ENCODE data around the gene DMRTC2.

Gene DMRTC2

DNA sequence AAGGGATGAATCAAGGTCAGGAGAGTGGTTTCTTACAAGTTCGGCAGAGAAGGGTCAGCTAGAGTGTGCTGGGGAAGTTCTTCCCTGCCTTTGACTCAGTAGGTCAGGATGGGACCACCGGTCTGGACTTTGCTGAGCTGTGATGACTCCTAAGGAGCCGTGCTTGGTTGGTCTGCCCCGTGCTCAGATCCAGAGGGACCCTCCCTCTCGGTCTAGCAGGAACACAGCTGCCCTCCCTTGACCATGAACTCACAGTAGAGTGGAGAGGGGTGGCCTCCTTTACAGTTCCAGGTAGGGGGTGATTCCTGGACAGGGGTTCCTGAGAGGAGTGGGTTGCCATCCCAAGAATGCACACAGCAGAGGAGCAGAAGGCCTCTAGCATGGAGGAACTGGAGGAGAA is 19.5 kb downstream of the DMRTC2 start:
- no peaks in the 10 kb centered on the region for H3K9me3 ChIP-seq (ENCODE audit: insufficient read depth, low read length)
- no peak overlapping the region for H3K9ac ChIP-seq (ENCODE audit: low read length)
- H3K4me3 ChIP-seq (ENCODE audit: low read length), result no peak overlapping the region
- H3K79me2 ChIP-seq (ENCODE audit: low read length), result peaks cover 90% of the 10 kb centered on the region
- no peak overlapping the region for H2AFZ ChIP-seq (ENCODE audit: low read depth, low read length)
- peaks cover 71% of the 10 kb centered on the region for H3K4me1 ChIP-seq (ENCODE audit: low read length)
- H3K4me2 ChIP-seq (ENCODE audit: low read length), result peak overlapping the region; percentile 11; the same call in 1 of the 2 replicates
- H3K27me3 ChIP-seq (ENCODE audit: low read depth, low read length), result no peaks in the 10 kb centered on the region
- H3K27ac ChIP-seq (ENCODE audit: low read length), result no peak overlapping the region
- H4K20me1 ChIP-seq (ENCODE audit: insufficient read depth, low read length), result peaks cover 73% of the 10 kb centered on the region
- no peak for TF ChIP-seq EZH2phosphoT487 (IDR thresholded peaks at IDR 0.05; ENCODE audit: low read depth)
- TF ChIP-seq, protein P1, sequence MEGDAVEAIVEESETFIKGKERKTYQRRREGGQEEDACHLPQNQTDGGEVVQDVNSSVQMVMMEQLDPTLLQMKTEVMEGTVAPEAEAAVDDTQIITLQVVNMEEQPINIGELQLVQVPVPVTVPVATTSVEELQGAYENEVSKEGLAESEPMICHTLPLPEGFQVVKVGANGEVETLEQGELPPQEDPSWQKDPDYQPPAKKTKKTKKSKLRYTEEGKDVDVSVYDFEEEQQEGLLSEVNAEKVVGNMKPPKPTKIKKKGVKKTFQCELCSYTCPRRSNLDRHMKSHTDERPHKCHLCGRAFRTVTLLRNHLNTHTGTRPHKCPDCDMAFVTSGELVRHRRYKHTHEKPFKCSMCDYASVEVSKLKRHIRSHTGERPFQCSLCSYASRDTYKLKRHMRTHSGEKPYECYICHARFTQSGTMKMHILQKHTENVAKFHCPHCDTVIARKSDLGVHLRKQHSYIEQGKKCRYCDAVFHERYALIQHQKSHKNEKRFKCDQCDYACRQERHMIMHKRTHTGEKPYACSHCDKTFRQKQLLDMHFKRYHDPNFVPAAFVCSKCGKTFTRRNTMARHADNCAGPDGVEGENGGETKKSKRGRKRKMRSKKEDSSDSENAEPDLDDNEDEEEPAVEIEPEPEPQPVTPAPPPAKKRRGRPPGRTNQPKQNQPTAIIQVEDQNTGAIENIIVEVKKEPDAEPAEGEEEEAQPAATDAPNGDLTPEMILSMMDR (IDR thresholded peaks at IDR 0.05; ENCODE audit: low read depth, low read length), result no peak
- H3K36me3 ChIP-seq (replicated peaks; ENCODE audit: low read depth, low read length), result peaks cover 78% of the 10 kb centered on the region

DNA sequence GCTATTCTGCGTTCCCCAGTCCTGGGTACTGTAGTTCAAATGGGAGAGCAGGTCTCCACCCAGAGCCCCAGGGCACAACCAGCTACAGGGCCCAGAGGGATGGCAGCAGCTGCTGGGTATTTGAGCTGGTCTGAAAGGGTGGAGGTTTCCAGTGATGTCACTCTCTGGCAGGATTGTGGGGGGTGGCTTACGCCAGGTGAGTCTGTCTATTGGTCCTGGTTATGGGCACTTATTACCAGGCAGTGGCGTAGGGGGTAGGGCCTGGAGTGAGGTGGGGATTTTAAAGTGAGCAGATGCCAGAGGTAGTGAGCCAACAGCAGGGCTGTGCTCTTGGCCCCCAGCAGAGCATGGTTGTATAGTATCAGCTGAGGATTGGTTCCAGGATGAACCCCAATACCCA is 21.4 kb downstream of the DMRTC2 start:
- H4K20me1 ChIP-seq (ENCODE audit: insufficient read depth, low read length), result peaks cover 89% of the 10 kb centered on the region
- peak overlapping the region; percentile 43 for H3K27ac ChIP-seq (ENCODE audit: low read length)
- H3K9ac ChIP-seq (ENCODE audit: low read length), result peak overlapping the region; percentile 11; the same call in 1 of the 2 replicates
- no peaks in the 10 kb centered on the region for H3K9me3 ChIP-seq (ENCODE audit: insufficient read depth, low read length)
- H3K4me1 ChIP-seq (ENCODE audit: low read length), result peaks cover 83% of the 10 kb centered on the region
- peak overlapping the region; percentile 14; the same call in 1 of the 2 replicates for H3K4me3 ChIP-seq (ENCODE audit: low read length)
- no peak overlapping the region for H2AFZ ChIP-seq (ENCODE audit: low read depth, low read length)
- H3K36me3 ChIP-seq (replicated peaks; ENCODE audit: low read depth, low read length), result peaks cover 83% of the 10 kb centered on the region
- H3K27me3 ChIP-seq (ENCODE audit: low read depth, low read length), result no peaks in the 10 kb centered on the region
- H3K79me2 ChIP-seq (ENCODE audit: low read length), result peaks cover 75% of the 10 kb centered on the region
- TF ChIP-seq EZH2phosphoT487 (IDR thresholded peaks at IDR 0.05; ENCODE audit: low read depth), result no peak
- TF ChIP-seq, protein P1 (IDR thresholded peaks at IDR 0.05; ENCODE audit: low read depth, low read length), result no peak
- H3K4me2 ChIP-seq (ENCODE audit: low read length), result peak overlapping the region; percentile 41

DNA sequence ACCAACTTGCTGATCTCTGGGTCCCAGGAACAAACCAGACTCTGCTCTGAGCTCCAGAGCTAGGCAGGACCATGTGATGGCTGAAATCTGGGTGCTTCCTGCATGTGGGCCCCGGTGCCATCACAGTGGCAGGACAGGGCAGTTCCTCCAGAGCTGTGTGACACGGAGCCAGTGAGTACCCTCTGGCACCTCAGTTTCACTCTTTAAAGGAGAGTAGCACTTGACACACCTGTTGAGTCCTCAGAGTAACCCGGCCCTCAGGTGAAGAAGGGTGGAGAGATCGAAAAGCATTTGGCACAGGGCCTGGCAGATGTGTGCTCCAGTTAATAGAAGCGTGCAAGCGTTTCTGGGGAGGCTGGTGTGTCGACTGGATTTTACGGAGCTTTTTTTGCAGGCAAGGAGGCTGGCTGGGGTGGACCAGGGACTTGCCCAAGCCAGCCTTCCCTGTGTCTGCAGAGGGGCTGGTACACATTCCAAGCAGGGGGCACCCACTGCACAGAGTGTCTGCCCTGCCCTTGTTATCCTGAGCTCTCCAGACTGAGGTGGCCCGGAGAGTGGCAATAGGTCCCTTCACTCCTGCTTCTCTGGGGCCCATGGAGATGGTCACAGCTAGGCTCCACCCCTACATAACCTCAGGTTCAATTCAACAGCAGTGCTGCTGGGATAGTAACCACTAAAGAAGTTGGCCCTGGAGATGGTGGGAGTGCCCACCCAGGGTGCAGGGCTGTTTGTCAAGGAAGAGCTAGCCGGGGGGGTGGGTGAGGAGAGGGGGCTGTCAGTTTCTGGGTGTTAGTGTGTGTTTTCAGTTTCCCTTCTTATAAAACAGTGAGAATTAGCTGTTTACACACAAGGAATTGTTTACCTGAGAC is 23.5 kb downstream of the DMRTC2 start:
- no peak for TF ChIP-seq EZH2phosphoT487 (IDR thresholded peaks at IDR 0.05; ENCODE audit: low read depth)
- TF ChIP-seq, protein P1 (IDR thresholded peaks at IDR 0.05; ENCODE audit: low read depth, low read length), result no peak
- H3K27me3 ChIP-seq (ENCODE audit: low read depth, low read length), result no peaks in the 10 kb centered on the region
- no peaks in the 10 kb centered on the region for H3K9me3 ChIP-seq (ENCODE audit: insufficient read depth, low read length)
- peaks cover 54% of the 10 kb centered on the region for H3K79me2 ChIP-seq (ENCODE audit: low read length)
- H3K36me3 ChIP-seq (replicated peaks; ENCODE audit: low read depth, low read length), result peaks cover 68% of the 10 kb centered on the region
- H3K4me3 ChIP-seq (ENCODE audit: low read length), result no peak overlapping the region
- no peak overlapping the region for H2AFZ ChIP-seq (ENCODE audit: low read depth, low read length)
- H4K20me1 ChIP-seq (ENCODE audit: insufficient read depth, low read length), result peaks cover 84% of the 10 kb centered on the region
- H3K4me1 ChIP-seq (ENCODE audit: low read length), result peaks cover 69% of the 10 kb centered on the region
- no peak overlapping the region for H3K4me2 ChIP-seq (ENCODE audit: low read length)
- no peak overlapping the region for H3K9ac ChIP-seq (ENCODE audit: low read length)
- peak overlapping the region; percentile 21 for H3K27ac ChIP-seq (ENCODE audit: low read length)

DNA sequence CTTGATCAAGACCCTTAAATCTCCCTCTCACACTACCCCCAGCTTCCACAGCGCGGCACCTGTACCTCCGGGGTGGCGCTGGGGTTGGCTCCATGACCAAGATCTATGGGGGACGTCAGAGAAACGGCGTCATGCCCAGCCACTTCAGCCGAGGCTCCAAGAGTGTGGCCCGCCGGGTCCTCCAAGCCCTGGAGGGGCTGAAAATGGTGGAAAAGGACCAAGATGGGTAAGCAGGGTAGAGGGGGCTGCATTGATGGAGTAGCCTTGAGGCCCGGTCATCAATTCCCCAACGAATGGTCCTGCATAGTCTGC is 24.1 kb downstream of the DMRTC2 start:
- no peak for TF ChIP-seq EZH2phosphoT487 (IDR thresholded peaks at IDR 0.05; ENCODE audit: low read depth)
- TF ChIP-seq, protein P1 (IDR thresholded peaks at IDR 0.05; ENCODE audit: low read depth, low read length), result no peak
- no peaks in the 10 kb centered on the region for H3K27me3 ChIP-seq (ENCODE audit: low read depth, low read length)
- H3K79me2 ChIP-seq (ENCODE audit: low read length), result peaks cover 48% of the 10 kb centered on the region
- H4K20me1 ChIP-seq (ENCODE audit: insufficient read depth, low read length), result peaks cover 81% of the 10 kb centered on the region
- 0 out of 2 replicates have a peak overlapping the region, but pooled peaks have one; percentile 15 for H3K27ac ChIP-seq (ENCODE audit: low read length)
- H3K4me3 ChIP-seq (ENCODE audit: low read length), result no peak overlapping the region
- no peak overlapping the region for H3K4me2 ChIP-seq (ENCODE audit: low read length)
- peaks cover 64% of the 10 kb centered on the region for H3K4me1 ChIP-seq (ENCODE audit: low read length)
- H3K9me3 ChIP-seq (ENCODE audit: insufficient read depth, low read length), result no peaks in the 10 kb centered on the region
- H3K9ac ChIP-seq (ENCODE audit: low read length), result no peak overlapping the region
- no peak overlapping the region for H2AFZ ChIP-seq (ENCODE audit: low read depth, low read length)
- H3K36me3 ChIP-seq (replicated peaks; ENCODE audit: low read depth, low read length), result peaks cover 63% of the 10 kb centered on the region
